Stimulated activated CD4-positive, alpha-beta T cell treated with anti-CD3 and anti-CD28 coated beads, TNF-alpha, amount 100 ng/mL, for 4 hours (primary cell): ENCODE data around the gene FOXO3.
"Not testable (repeated sequence)": the region's sequence is repeated elsewhere in the genome, so short reads cannot be mapped to it uniquely, and the experiment has no call there.

ENCODE experiments used
- DNase-seq, 3 experiments: peaks; one replicate each; pipeline ENCODE4 v3.0.0-alpha.2; 2020; ENCODE audit warnings: low read depth in 3 of 3

Gene FOXO3

DNA sequence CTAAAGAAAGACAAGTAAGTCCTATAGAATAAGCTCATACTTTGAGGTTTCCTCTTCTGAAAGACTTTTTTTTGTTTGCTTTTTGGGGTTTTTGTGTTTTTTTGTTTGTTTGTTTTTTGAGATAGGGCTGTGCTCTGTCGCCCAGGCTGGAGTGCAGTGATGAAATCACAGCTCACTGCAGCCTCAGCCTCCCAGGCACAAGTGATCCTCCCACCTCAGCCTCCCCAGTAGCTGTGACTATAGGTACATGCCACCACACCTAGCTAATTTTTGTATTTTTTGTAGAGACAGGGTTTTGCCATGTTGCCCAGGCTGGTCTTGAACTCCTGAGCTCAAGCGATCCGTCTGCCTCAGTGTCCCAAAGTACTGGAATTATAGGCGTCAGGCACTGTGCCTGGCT lies 98.1 kb downstream of the FOXO3 start:
- not testable (repeated sequence) for DNase-seq

DNA sequence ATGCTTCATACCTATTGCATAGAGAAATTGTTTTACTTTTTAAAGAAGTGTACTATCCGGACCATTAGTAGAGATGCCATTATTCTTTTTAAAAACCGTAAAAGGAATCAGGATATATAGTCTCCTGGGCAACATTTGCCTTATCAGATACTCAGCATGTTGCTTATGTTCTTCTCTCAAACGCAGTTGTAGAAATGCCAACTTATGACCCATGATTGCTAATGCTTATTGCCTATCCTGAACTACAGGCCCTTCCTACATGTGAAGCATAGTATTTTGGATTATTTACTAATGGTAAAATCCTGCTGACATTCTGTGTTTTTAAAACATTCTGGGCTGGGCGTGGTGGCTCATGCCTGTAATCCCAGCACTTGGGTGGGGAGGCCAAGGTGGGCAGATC lies 99.5 kb downstream of the FOXO3 start:
- DNase-seq, result no peak

- no peak for DNase-seq
Observed at GRCh38 chr6:108661430-108661829, 100.7 kb downstream of the FOXO3 start.

DNA sequence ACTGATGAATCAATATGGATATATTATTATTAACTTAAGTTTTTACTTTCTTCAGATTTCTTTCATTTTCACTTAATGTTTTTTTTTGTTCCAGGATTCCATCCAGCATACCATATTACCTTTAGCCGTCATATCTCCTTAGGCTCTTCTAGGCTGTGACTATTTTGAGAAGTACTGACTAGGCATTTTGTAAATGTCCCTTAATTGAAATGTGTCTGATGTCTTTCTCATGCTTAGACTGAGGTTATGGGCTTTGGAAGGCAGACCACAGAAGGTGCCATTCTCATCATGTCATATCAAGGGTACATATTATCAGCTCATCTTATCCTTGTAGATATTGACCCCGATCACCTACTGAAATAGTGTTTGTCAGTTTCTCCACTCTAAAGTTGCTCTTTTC lies 101.3 kb downstream of the FOXO3 start:
- DNase-seq, result no peak

DNA sequence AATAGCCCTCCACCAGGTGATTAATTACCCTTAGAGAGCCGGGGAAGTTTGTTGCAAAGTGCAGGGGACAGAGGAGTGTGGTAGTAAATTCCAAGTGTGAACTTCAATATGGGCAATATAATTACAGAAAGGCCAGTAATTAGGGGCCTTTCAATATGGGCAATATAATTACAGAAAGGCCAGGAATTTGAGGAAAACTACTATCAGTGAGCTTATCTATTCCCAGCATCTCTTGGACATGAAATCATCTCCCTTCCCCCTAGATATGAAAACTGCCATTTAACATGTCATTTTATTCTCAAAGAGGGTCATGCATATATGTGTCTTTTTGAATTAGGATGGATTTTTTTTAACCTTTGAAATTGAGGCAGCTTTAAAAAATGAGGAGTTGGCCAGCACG lies 102.0 kb downstream of the FOXO3 start:
- no peak for DNase-seq

DNA sequence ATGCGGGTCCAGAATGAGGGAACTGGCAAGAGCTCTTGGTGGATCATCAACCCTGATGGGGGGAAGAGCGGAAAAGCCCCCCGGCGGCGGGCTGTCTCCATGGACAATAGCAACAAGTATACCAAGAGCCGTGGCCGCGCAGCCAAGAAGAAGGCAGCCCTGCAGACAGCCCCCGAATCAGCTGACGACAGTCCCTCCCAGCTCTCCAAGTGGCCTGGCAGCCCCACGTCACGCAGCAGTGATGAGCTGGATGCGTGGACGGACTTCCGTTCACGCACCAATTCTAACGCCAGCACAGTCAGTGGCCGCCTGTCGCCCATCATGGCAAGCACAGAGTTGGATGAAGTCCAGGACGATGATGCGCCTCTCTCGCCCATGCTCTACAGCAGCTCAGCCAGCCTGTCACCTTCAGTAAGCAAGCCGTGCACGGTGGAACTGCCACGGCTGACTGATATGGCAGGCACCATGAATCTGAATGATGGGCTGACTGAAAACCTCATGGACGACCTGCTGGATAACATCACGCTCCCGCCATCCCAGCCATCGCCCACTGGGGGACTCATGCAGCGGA lies 102.9 kb downstream of the FOXO3 start:
- not testable (repeated sequence) for DNase-seq

DNA sequence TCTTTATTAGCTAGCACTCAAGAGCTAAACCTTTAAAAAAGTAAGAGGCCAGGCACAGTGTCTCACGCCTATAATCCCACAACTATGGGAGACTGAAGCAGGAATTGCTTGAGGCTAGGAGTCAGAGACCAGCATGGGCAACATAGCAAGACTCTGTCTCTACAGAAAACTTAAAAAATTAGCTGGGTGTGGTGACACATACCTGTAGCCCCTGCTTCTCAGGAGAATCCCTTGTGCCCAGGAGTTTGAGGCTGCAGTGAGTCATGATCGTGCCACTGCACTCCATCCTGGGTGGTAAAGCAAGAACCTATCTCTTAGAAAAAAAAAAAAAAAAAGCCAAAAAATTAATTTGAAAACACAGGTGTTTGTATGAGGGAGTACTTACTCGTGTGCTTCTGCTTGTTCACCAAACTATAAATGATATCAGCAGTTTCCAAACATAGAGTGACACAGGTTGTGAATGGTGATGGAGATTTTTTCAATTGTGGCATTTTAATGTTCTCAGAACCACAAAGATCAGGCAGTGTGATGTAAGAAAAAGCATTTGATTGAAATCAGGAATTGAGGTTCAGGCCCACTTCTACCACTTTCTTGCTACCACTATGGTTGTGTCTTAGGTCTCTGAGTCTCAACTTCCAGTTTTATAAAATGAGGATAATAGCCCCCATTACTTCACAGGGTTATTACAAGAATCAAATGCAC lies 104.9 kb downstream of the FOXO3 start:
- DNase-seq, result no peak

DNA sequence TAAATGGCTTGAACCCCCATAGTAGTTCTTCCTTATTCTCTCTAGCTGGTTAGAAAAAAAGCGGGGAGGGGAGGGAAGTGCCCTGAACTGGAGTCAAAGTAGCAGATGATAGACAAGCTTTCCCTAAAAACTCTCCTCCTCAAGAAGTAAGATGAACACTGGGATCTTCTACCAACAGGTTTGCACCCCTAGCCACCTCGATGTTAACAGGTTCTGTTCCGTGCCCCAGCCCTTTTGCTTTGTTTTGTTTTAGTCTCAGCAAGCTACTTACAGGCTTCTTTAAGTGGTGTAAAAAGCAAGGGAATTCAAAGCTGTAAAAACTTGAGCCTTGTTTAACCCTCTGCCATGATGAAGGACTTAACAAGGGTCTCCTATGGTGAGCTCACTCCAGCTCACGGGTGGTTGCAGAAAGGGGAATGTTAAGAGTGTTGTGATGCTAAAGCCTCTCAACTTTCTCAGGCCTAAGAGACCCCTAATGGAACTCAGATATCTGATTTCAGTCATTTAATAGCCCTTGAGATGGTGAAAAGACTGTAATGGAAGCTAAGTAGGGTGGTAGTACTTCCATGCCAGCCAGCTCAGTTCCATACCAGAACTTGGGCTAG lies 106.0 kb downstream of the FOXO3 start:
- no peak for DNase-seq

- DNase-seq, result no peak
Observed at GRCh38 chr6:108667993-108668392, 107.3 kb downstream of the FOXO3 start.

- no peak for DNase-seq
Observed at GRCh38 chr6:108669673-108670072, 109.0 kb downstream of the FOXO3 start.

GRCh38 chr6:108671175-108671574 lies 110.5 kb downstream of the FOXO3 start:
- DNase-seq, result no peak

- no peak for DNase-seq
Observed at GRCh38 chr6:108671790-108672189, 111.1 kb downstream of the FOXO3 start.

GRCh38 chr6:108672641-108673040 lies 111.9 kb downstream of the FOXO3 start:
- DNase-seq, result no peak

DNA sequence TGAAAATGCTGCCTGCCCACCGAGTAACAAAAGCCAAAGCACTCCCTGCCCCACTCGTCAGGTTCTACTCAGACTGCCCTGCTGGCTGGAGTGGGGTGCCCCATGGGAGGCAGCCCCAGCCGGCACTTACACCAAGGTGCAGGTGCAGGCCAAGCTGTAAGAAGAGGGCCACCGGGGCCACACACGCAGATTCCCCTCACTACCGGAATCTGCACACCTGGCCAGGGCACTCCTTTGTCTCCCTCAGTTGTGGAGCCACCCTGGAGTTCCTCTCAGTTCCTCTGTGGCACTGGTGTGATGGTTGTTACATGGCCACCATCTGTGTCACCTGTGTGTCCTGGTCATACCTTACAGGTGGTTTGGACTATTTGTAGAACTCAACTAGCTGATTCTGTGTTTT lies 112.4 kb downstream of the FOXO3 start:
- no peak for DNase-seq

DNA sequence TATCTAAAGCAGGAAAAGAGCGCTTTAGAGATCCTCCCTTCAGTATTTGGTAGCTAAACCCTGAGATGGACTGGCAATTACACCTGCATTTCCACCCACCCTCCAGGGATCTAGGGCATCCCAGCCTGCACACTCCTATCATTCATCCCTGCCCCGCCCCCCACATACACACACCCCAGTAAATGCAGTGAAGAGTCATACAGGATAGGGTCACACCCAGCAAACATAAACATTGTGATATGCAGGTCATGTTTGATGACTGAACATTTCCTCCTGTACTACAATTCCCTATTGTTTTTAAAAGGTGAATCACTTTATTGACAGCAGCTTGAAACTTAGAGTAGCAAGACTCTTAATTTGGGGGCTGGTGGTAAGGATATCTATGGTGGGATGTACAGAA lies 112.9 kb downstream of the FOXO3 start:
- DNase-seq, result no peak

- DNase-seq, result no peak
Observed at GRCh38 chr6:108675226-108676200, 114.8 kb downstream of the FOXO3 start.

DNA sequence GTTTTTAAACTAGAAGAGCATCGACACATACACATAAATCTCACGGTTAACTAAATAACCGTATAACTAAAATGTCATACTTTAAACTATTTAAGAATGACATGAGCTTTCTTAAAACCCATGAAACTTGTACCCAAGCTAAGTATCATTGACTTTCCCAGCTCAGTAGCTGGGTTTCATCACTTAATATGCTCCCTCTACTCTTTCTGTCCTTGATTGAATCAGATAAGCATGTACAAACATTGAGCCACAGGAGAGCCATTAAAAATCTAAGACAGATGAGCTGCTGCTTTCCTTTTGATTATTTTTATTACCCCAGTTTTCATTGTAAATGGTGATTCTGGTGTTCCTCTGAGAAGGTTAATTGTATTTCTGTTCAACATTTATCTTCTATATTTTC lies 115.8 kb downstream of the FOXO3 start:
- DNase-seq, result no peak

GRCh38 chr6:108677357-108677756 lies 116.6 kb downstream of the FOXO3 start:
- no peak for DNase-seq

GRCh38 chr6:108677894-108678293 lies 117.2 kb downstream of the FOXO3 start:
- DNase-seq, result no peak

DNA sequence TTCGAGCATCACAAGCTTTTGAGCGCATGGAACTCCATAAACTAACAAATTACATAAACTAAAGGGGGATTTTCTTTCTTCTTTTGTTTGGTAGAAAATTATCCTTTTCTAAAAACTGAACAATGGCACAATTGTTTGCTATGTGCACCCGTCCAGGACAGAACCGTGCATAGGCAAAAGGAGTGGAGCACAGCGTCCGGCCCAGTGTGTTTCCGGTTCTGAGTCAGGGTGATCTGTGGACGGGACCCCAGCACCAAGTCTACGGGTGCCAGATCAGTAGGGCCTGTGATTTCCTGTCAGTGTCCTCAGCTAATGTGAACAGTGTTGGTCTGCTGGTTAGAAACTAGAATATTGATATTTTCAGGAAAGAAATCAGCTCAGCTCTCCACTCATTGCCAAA lies 119.6 kb downstream of the FOXO3 start:
- DNase-seq, result not testable (repeated sequence)

DNA sequence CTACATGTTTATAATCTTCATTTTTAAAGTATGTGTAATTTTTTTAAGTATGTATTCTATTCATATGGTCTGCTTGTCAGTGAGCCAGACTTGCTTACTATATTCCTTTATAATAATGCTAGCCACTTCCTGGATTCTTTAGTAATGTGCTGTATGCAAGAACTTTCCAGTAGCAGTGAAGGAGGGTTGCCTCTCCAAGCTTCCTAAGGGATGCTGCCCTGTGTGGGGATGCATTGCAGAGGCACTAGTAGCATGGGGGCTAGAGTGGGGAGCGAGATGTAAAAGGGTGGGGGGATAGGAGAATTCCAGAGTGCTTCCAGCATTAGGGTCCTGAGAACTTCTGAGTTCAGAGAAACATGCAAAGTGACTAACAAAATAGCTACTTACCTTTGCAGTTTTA lies 121.0 kb downstream of the FOXO3 start:
- DNase-seq, result not testable (repeated sequence)
